Activated CD8-positive, alpha-beta memory T cell treated with anti-CD3 and anti-CD28 coated beads, Interleukin-2, amount 50 U/mL, for 1 hour (primary cell): ENCODE measurements around the gene NACA.
"Not testable (repeated sequence)": the region's sequence is repeated elsewhere in the genome, so short reads cannot be mapped to it uniquely, and the experiment has no call there.

Experiments
- DNase-seq: peaks from one replicate; pipeline ENCODE4 v3.0.0-alpha.2; 2020; ENCODE audit errors: extremely low read depth

Gene NACA

DNA sequence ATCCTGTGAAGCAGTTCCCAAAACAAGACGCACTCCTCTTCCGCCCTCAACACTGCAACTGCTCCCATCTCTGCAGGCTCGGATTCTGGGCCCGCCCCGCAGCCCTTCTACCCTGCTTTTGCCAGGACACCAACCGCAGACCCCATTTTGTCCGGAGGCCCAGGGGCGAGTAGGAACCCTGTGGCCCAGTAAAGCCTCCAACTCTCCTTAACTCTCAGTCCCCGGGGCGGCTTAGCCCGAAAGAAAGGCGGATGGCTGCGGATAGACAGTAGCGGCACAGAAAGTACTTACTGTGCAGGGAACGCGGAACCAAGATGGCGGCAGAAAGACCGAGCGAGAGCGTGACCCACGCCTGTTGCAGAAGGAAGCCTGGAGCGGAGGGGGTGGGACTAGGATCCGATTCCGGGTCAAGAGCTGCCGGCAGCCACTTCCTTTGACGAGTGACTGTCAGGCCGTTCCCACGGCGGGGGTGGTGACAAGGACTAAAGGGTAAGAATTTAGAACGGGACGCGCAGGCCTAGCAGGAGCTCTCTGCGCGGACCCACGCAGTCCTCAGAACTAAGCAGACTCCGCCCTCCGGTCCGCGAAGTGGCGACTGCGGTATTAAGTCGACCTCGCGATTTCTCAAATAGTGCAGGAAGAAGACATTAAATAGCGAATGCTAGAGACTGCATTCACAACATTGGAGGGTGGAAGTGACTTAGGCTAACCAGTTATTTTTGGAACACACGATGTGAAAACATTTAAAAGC, at the start of gene NACA:
NACA (minus strand) TSS at position 328 of the 751 bp plus-strand sequence. CDS start 778 bp downstream, outside the sequence.
- DNase-seq, result peak; percentile 96

DNA sequence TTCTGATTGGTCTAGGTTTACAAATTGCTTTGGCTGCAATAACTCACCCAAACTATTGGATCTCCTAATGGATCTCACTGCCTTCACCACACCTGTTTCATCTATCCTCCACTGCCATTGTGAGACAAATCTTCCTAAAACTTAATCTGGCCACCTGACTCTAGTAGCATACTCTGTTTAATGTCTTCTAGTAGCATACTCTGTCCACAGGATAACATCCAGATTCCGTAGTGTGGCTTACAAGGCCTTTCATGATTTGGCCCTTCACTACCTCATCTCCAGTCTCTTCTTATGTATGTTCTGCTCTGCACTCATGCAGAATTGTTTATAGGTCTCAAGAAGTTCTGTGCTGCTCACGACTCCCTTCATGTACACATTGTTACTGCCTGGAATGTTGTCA, 48.0 kb upstream of the NACA start:
- no peak for DNase-seq

DNA sequence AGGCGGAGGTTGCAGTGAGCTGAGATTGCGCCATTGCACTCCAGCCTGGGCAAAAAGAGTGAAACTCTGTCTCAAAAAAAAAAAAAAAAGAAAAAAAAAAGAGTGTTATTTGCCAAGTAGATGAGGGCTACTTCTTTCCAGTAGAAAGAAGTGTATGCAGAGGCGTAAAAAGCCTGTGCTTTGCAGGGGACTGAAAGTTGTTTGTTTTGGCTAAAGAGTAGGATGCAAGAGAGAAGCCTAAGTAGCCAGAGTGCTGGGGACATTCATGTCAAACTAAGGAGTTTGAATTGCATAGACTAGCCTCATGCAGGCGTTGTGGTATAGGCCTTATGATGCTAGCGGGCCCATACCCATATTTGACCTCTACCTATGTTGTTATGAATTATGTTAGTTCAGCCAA, 47.5 kb upstream of the NACA start:
- DNase-seq, result no peak

DNA sequence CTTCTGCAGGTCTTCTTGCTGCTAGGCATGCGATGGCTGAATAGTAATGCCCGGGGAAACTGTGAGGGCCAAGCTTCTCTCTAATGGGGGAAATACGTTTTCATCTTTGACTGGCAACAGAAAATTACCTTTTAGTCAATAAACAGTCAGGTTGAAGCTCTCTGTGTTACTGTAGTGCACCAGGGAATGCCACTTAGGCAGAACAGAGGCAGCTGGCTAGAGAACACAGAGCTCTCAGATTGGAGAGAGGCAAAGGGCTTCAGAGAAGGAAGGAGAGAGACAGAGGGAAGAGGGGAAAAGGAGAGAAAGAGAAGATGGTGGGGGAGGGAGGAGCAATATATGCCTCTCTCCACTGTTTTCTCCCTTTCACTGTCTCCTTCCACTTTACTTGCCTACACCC, 44.8 kb upstream of the NACA start:
- no peak for DNase-seq

DNA sequence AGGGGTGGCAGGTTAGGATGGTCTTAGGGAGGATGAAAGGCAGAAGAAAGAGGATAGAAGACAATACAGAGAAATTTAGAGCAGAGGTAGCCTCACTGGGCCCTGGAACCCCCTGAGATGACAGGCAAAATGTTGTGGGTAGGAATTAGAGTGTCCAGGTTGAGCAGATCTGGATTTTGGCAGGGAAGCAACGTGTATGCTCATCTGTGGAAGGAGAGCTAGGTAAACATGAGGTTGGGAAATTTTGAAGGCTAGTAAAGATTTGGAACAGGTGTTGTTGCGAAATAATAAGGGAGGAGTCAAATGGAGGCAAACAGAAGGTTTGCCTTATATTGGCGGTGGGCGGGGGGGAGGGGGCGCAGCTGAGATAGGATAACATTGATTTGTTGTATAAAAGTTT, 43.3 kb upstream of the NACA start:
- no peak for DNase-seq

DNA sequence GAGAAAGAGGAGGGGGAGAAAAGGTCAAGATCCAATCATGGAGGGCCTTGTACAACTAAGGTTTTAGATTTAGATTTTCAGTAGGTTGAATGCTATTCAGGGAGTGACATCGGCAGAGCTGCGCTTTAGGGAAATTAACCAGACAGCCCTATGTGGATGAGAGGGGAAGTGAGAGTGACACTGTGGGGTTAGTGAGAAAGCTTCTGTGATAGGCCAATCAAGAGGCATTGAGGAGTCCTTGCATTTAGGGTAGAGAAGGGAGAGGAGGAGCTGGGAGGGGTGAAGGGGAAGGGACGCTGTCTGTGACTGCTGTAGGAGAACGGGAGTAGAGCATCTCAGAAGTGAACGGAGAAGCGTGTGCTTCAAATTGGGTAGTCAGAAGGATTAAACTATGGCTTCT, 41.4 kb upstream of the NACA start:
- no peak for DNase-seq

DNA sequence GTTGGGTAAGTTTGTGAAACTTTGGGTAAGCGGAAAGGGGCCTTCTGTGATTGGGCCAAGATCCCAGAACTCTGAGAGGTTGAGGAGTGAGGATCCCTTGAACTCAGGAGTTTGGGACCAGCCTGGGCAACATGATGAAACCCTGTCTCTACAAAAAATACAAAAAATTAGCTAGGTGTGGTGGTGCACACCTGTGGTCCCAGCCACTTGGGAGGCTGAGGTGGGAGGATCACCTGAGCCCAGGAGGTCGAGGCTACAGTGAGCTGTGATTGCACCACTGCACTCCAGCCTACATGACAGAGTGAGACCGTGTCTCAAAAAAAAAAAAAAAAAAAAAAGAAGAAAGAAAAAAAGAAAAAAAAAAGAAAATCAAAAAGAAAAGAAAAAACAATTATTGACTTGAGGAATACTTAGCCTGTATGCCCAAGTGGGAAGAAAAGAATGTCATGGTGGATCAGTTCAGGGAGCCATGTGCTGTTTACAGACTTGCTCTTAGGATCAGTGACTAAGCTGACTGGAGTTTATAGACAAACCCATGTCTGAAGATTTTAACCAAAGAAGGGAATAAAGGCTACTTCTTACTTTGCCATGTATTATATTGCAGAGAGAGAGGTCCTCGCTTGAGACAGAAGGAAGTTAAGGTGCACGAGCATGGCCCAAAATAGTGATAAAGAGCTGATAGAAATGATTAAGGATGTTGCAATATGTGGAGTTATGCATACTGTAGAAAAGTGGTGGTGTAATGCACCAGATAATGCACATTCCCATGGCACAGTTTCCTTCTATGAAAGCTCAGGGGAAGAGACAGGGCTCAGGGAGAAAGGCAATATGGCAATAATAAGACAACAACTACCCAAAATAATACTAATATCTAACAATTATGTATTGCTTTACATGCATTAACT, 38.9 kb upstream of the NACA start:
- no peak for DNase-seq

DNA sequence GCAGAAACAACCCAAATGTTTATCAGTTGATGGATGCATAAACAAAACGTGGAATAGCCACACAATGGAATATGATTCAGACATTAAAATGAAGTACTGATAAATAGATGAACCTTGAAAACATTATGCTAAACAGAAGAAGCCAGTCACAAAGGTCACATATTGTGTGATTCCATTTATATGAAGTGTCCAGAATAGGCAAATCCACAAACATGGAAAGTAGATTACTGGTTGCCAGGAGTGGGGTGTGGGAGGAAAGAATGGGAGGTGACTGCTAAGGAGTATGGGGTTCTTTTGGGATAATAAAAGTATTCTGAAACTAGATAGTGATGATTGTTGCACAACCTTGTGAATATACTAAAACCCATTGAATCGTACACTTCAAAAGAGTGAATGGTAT, 36.7 kb upstream of the NACA start:
- DNase-seq, result no peak

DNA sequence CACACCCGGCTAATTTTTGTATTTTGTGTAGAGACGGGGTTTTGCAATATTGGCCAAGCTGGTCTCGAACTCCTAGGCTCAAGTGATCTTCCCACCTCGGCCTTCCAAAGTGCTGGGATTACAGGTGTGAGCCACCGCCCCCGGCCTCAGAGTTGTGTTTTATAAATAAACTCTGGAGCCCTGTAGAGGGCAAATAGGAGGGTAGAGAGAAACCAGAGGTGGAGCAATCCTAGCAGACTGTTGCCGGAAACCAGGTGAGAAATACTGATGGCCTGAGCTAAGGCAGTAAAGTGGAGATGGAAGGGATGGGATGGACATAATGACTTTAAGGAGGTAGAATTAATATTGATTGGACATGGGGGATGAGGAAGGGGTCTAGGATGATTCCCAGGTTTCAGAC, 35.4 kb upstream of the NACA start:
- no peak for DNase-seq

DNA sequence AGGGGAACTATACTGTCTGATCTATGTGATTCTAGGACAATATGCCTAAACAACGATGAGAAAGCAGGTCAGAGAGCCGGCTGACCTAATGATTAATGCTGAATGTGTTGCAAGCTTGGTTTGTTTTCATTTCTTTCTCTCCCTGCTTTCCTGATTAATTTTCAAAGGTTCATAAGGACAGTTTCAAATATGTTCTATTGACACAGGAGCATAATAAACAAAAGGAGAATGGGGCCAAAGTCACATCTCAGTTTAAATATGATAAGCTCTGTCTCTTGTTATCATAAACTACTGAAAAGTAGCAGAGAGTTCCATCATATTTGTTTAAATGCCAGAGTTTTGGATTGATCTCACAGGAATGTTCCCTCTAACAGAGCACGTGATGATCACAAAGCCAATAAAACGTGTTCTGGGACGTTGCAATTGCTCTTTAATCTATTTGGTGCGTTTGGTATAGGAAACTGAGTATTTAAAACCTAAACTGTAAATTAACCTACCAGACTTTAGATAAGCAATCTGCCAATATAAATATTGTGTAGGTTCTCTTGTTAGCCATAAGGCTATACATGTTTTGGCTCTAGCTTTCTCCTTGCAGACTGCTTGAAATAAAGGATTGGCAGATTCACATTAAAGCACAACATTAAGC, 34.3 kb upstream of the NACA start:
- no peak for DNase-seq

DNA sequence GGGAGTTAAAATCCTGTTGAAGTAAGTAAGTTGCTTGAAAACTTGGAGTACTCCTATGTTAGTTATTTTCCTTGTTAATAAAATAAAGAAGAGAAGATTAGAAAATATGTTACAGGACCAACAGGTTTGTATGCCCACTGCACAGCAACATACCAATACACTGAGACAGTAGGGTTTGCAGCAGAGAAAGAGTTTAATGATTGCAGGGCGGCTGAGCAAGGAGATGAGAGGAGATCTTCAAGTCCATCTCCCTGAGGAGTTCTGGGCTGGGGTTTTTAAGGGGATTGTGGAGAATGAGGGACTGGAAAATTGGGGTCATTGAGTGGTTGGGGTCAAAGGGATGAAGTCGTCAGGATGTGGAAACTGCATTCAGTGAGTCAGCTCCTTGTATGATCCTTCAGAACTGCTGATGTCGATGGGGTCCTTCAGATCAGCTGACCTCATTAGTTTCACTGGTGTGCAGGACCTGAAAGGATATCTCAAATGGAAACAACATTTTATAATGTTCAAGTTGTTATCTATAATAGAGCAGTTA, 33.7 kb upstream of the NACA start:
- DNase-seq, result no peak

DNA sequence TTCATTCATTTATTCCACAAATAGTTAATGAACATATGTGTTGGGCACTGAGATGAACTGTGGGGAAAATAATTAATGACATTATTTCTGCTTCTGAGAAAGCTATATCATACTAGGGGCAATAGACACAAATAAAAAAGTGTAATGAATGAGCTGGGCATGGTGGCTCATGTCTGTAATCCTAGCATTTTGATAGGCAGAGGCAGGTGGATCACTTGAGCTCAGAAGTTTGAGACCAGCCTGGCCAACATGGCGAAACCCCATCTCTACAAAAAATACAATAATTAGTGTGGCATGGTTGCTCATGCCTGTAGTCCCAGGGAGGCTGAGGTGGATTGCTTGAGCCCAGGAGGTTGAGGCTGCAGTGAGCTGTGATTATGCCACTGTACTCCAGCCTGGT, 32.9 kb upstream of the NACA start:
- not testable (repeated sequence) for DNase-seq

DNA sequence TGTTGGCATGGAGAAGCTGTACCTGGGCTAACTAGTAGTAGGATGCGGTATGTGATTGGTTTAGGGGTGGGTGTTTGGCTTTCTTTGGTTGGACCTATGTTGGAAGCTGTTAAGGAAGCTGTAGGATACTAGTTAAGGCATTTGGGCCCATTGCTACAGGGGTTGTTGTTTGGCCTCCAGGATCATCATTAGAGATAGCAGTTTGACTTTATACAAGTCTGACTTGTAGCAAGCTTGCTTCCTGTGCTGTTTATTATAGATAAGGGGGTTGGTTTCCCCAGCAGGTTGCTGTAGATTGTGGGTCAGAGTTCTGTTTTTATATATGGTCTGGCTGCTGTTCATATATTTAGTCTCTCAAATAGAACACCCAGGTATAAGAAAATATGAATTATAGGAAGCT, 28.5 kb upstream of the NACA start:
- DNase-seq, result no peak

DNA sequence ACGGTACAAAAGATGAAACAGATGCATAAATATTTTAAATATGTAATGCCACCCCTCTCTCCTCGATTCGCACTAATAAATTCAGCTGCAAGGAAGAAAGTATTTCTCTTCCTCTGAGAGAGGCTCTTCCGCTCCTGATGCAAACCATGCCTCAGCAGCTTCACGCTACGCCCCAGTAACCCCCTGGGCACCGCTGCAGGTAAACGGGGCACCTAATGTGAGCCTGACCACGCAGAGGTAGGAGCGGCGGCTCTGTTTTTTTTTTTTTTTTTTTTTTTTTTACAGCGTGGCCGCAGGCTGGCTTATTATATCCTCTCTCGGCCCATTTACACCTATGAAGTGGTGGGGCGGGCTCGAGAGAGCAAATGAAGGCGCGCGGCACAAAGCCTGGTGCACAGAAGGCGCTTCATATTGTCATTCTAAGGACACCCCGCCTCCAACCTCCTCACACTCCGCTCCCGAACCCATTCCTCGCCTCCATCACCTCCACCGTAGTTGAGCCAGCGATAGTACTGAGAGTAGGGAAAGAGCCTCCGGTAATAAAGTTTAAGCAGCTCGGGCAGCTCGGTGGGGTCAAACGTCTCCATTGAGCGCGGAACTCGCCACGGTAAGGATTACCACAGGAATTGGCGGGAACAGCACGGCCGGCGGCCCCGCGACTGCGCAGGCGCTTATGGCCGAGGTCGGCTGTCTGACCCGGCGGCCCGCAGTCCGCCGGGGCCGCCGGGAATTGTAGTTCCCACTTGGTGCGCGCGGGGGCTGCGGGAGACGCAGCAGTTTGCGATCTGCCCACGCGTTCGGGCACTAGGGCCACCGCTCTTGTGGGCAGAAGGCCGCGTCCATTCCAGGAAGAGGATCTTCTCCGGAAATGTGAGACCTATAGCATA, 26.9 kb upstream of the NACA start, which contains the start of gene PRIM1:
PRIM1 (minus strand) TSS at position 612 of the 887 bp plus-strand sequence; CDS start at position 587, 25 bp downstream.
- DNase-seq, result peak; percentile 37

DNA sequence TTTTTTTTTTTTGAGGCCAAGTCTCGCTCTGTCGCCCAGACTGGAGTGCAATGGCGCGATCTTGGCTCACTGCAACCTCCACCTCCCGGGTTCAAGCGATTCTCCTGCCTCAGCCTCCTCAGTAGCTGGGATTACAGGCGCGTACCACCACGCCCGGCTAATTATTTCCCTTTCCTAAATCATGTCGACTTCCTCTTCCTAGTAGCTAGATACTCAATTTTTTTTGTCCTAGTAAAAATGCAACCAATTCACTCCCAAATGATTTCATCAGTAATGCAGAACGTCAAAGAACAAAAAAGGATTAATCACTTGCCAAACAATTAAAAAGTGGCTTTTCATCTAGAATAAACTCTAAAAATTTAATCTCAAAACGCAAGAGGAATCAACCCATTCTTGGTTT, 25.5 kb upstream of the NACA start:
- not testable (repeated sequence) for DNase-seq

DNA sequence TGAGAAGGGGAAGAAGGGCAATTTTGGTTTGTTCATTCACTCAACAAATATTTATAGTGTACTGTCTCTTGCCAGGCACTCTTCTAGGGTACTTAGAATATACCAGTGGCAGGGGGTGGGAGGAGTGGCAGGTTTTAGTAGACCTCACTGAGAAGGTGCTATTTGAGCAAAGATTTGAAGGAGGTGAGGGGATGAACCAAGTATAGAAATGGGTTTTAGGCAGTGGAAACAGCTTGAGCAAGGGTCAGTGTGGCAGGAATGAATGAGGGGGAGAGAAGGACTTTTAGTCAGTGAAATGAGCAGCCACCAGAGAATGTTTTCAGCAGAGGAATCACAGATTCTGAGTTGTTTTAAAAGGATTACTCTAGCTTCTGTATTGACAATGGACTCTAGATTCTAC, 24.8 kb upstream of the NACA start:
- no peak for DNase-seq

DNA sequence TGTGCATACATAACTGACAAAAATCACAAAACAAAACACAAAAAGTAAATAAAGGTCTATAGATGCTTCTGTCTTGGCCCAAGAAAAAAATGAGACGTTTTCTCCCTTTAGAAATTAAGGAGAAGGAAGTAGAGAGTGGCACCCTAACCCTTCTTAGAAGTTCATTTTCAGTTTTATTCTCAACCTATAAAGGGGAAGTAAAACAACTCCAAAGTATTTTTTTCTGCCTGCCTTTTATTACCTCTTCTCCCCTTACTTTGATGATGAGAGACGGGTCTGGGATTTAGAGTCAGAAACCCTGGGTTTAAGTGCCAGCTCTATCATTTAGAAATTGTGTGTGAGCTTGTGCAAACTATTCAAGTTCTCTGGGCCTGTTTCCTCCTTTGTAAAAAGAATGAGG, 24.3 kb upstream of the NACA start:
- no peak for DNase-seq

DNA sequence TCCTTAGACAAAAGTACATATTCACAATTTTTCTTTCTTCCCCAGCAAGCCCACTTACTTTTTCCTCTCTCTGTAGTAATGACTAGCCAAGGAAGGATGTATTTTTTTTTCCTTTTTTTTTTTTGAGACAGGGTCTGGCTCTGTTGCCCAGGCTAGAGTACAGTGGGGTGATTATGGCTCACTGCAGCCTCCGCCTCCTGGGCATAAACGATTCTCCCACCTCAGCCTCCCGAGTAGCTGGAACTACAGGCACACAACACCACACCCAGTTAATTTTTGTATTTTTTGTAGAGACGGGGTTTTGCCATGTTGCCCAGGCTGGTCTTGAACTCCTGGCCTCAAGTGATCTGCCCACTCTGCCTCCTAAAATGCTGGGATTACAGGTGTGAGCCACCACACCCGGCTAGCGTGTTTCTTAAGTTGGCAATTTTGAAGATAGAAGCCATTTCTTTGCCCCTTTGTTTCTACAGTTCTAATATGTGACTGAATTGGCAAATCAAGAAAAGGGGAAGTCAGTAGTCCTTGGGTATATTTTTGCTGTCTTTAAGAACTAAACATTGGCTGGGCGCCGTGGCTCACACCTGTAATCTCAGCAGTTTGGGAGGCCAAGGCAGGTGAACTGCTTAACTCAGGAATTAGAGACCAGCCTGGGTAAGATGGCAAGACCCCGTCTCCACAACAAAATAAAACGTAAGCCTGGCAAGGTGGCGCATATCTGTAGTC, 3.2 kb upstream of the NACA start:
- DNase-seq, result no peak

DNA sequence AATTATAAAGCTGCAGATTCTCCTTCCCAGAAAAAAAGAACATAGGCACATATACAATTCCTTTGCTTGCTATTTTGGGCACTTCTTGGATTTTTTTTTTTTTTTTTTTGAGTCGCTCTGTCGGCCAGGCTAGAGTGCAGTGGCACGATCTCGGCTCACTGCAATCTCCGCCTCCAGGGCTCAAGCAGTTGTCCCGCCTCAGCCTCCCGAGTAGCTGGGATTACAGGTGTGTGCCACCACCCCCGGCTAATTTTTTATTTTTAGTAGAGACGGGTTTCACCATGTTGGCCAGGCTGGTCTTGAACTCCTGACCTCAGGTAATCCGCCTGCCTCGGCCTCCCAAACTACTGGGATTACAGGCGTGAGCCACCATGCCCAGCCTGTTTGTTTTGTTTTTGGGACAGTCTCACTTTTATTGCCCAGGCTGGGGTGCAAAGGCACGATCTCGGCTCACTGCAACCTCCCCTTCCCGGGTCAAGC, 1.1 kb upstream of the NACA start:
- not testable (repeated sequence) for DNase-seq

DNA sequence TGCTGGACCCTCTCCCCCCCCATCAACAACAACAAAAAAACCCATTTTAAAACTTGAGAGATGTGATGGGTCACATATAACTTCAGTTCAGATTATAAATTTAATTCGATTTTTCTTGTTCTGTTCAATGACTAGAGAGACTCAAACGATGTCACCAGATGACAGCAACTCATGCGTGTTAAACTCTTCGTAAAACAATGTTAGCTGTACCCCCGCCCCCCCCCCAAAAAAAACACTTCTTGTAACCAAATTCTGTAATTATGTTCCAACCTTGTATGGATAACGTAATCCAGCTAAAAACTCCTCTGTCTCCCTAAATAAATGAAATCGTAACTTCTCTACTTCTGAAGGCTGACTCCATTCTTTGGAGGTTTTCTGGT, 614 bp upstream of the NACA start:
- DNase-seq, result no peak

DNA sequence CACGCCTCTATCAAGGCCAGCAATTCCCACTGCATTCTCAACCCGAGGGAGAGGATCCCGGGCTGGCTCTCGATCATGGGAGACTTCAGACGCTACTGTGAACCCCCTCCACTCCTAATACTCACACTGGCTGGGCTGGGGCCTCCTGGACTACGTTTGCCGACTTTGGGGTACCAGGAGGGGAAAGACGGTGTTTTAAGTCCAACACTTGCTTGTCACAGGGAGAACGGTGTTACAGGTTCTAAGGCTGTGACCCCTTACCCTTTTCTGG, 463 bp downstream of the NACA start:
- no peak for DNase-seq
